ENCODE results near the gene KLHL15. TPM values are rescaled to one million over a fixed set of nuclear protein-coding genes. Genes with fewer than 3 reads are reported as not detected.
A peak's percentile ranks its signal among the peaks of the same experiment; 100 is the strongest.
"Not testable (repeated sequence)": the region's sequence is repeated elsewhere in the genome, so short reads cannot be mapped to it uniquely, and the experiment has no call there.

KLHL15 gene
- total RNA-seq, 4 donors from 2014 or later: 3.1 to 7.4 (median 5.5) TPM

GRCh38 chrX:24050522-24051318 lies 23.7 kb upstream of the KLHL15 start:
- H3K9me3 ChIP-seq, H3K27ac ChIP-seq, H3K4me3 ChIP-seq, H3K27me3 ChIP-seq, H3K36me3 ChIP-seq, DNase-seq, H3K4me1 ChIP-seq: not testable (repeated sequence)
- peak in 1 of 2 donors; percentile 31 for TF ChIP-seq POLR2A (IDR thresholded peaks at IDR 0.05)

- not testable (repeated sequence) for H3K4me1 ChIP-seq, H3K36me3 ChIP-seq, H3K27ac ChIP-seq, H3K4me3 ChIP-seq, H3K27me3 ChIP-seq, DNase-seq, H3K9me3 ChIP-seq
Measured at GRCh38 chrX:24049643-24050042, 22.7 kb upstream of the KLHL15 start.

GRCh38 chrX:24046060-24046459 lies 19.1 kb upstream of the KLHL15 start:
- not testable (repeated sequence) for H3K27ac ChIP-seq, H3K4me1 ChIP-seq, H3K4me3 ChIP-seq, H3K27me3 ChIP-seq, DNase-seq, H3K36me3 ChIP-seq, H3K9me3 ChIP-seq

- H3K4me3 ChIP-seq: no peak overlapping the region
- H3K9me3 ChIP-seq: no peaks in the 10 kb centered on the region
- H3K36me3 ChIP-seq: no peaks in the 10 kb centered on the region
- no peak overlapping the region for H3K27ac ChIP-seq
- TF ChIP-seq POLR2A (IDR thresholded peaks at IDR 0.05) (no peak), CTCF (IDR thresholded peaks at IDR 0.05) (no peak)
- no peaks in the 10 kb centered on the region for H3K27me3 ChIP-seq
- no peaks in the 10 kb centered on the region for H3K4me1 ChIP-seq
- DNase-seq: no peak
Measured at GRCh38 chrX:24037729-24038128, 10.7 kb upstream of the KLHL15 start.

GRCh38 chrX:24034485-24034884 lies 7.5 kb upstream of the KLHL15 start:
- no peak for TF ChIP-seq CTCF (IDR thresholded peaks at IDR 0.05)
- no peak for TF ChIP-seq POLR2A (IDR thresholded peaks at IDR 0.05)
- DNase-seq: no peak

GRCh38 chrX:24030597-24030996 lies 3.6 kb upstream of the KLHL15 start:
- no peak overlapping the region for H3K27ac ChIP-seq
- no peak overlapping the region for H3K4me3 ChIP-seq
- no peaks in the 10 kb centered on the region for H3K36me3 ChIP-seq
- H3K27me3 ChIP-seq: no peaks in the 10 kb centered on the region
- no peaks in the 10 kb centered on the region for H3K4me1 ChIP-seq
- TF ChIP-seq POLR2A (IDR thresholded peaks at IDR 0.05): no peak
- no peak for DNase-seq
- H3K9me3 ChIP-seq: no peaks in the 10 kb centered on the region

More at GRCh38 chrX:24034485-24034884, 7.5 kb upstream of the KLHL15 start:
- Histone ChIP-seq H3K9me3 (no peaks in the 10 kb centered on the region), H3K4me1 (no peaks in the 10 kb centered on the region), H3K36me3 (no peaks in the 10 kb centered on the region), H3K27me3 (no peaks in the 10 kb centered on the region), H3K4me3 (no peak overlapping the region), H3K27ac (no peak overlapping the region)

- no peak for DNase-seq
- no peak for TF ChIP-seq POLR2A (IDR thresholded peaks at IDR 0.05)
- no peak for TF ChIP-seq CTCF (IDR thresholded peaks at IDR 0.05)
- H3K27me3 ChIP-seq: no peaks in the 10 kb centered on the region
- H3K4me3 ChIP-seq: no peak overlapping the region
- no peaks in the 10 kb centered on the region for H3K36me3 ChIP-seq
- no peaks in the 10 kb centered on the region for H3K4me1 ChIP-seq
- peaks cover 0 to 4% (median 0%) of the 10 kb centered on the region in 4 donors for H3K9me3 ChIP-seq
- no peak overlapping the region for H3K27ac ChIP-seq
Measured at GRCh38 chrX:24027985-24028384, 999 bp upstream of the KLHL15 start.

GRCh38 chrX:24026432-24026831 lies 554 bp downstream of the KLHL15 start:
- peak overlapping the region in 3 of 4 donors; percentile 96 to 98 (median 97) for H3K27ac ChIP-seq
- H3K36me3 ChIP-seq: no peaks in the 10 kb centered on the region
- H3K4me3 ChIP-seq: peak overlapping the region in 3 of 4 donors; percentile 78 to 83 (median 78)
- no peak for DNase-seq
- H3K9me3 ChIP-seq: peaks cover 0 to 4% (median 0%) of the 10 kb centered on the region in 4 donors
- no peaks in the 10 kb centered on the region for H3K27me3 ChIP-seq
- TF ChIP-seq CTCF (IDR thresholded peaks at IDR 0.05): no peak
- no peak for TF ChIP-seq POLR2A (IDR thresholded peaks at IDR 0.05)
- no peaks in the 10 kb centered on the region for H3K4me1 ChIP-seq

Data from Peyer's patch (tissue), 4 donors.